Stimulated activated naive B cell treated with anti-CD40 and anti-IgM and Interleukin-4, amounts not matched to agents 10 μg/mL and 1 μg/mL and 100 μg/mL, for 72 hours (primary cell): Measurements from ENCODE around the gene RSPH1.

ENCODE experiments used
- ATAC-seq, 2 donors: fragments of 150-1000 bp; cut with Tn5 transposase; replicated peaks; 2 replicates each; pipeline ENCODE4 v1.10.0; 2021; ENCODE audit warnings: moderate library complexity in 1 of 2
- DNase-seq: peaks from one replicate; pipeline ENCODE4 v3.0.0; 2021
- H3K27ac Mint-ChIP-seq: one replicate; pipeline ENCODE4 v1.8.0; 2022; ENCODE audit warnings: mild to moderate bottlenecking, mixed read lengths
- H3K27me3 Mint-ChIP-seq, 2 donors: one replicate each; pipeline ENCODE4 v1.8.0; 2022; ENCODE audit warnings: mixed read lengths in 2 of 2
- H3K36me3 Mint-ChIP-seq, 2 donors: one replicate each; pipeline ENCODE4 v1.8.0; 2022; ENCODE audit warnings: mixed read lengths in 2 of 2, mild to moderate bottlenecking in 1 of 2
- H3K4me1 Mint-ChIP-seq, 2 donors: one replicate each; pipeline ENCODE4 v1.8.0; 2022; ENCODE audit warnings: mixed read lengths in 2 of 2, mild to moderate bottlenecking in 1 of 2
- H3K4me3 Mint-ChIP-seq, 2 donors: one replicate each; pipeline ENCODE4 v1.8.0; 2022; ENCODE audit warnings: mild to moderate bottlenecking in 2 of 2, mixed read lengths in 2 of 2, moderate library complexity in 1 of 2
- H3K9me3 Mint-ChIP-seq, 2 donors: one replicate each; pipeline ENCODE4 v1.8.0; 2022; ENCODE audit warnings: mixed read lengths in 2 of 2, mild to moderate bottlenecking in 1 of 2

RSPH1 gene

GRCh38 chr21:42495765-42496119 lies 282 bp downstream of the RSPH1 start:
- DNase-seq (no peak), ATAC-seq (no peak)
- Mint-ChIP-seq H3K27me3 (peaks cover 0 to 4% of the 10 kb centered on the region in 2 donors), H3K4me3 (peak overlapping the region; percentile 87 to 95), H3K9me3 (no peaks in the 10 kb centered on the region), H3K4me1 (peaks cover 16% of the 10 kb centered on the region in 2 donors), H3K36me3 (no peaks in the 10 kb centered on the region), H3K27ac (peak overlapping the region; percentile 94)

DNA sequence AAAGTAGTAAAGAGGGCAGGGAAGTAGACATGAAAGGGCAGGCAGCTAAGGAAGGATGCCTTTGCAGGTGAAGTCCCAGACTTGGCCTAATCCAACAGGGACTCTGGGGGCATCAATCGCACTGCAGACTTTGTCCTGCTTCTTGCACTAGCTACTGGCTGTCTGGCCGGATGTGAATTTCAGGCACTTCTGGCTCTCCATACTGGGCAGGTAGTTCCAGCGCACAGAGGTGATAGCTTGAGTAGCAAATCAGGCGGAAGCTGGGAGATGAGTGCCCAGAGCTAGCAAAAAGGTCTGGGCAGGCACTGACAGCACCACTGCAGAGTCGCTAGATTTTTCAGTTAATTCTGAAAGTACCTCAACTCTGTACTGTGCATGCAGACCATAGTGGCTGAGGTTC lies 997 bp downstream of the RSPH1 start:
- no peaks in the 10 kb centered on the region for H3K36me3 Mint-ChIP-seq
- H3K9me3 Mint-ChIP-seq: peaks cover 0 to 1% of the 10 kb centered on the region in 2 donors
- peaks cover 0 to 4% of the 10 kb centered on the region in 2 donors for H3K27me3 Mint-ChIP-seq
- H3K27ac Mint-ChIP-seq: peak overlapping the region; percentile 59
- peak overlapping the region in 1 of 2 donors; percentile 87 for H3K4me3 Mint-ChIP-seq
- ATAC-seq (no peak), DNase-seq (no peak)
- peaks cover 16% of the 10 kb centered on the region in 2 donors for H3K4me1 Mint-ChIP-seq

DNA sequence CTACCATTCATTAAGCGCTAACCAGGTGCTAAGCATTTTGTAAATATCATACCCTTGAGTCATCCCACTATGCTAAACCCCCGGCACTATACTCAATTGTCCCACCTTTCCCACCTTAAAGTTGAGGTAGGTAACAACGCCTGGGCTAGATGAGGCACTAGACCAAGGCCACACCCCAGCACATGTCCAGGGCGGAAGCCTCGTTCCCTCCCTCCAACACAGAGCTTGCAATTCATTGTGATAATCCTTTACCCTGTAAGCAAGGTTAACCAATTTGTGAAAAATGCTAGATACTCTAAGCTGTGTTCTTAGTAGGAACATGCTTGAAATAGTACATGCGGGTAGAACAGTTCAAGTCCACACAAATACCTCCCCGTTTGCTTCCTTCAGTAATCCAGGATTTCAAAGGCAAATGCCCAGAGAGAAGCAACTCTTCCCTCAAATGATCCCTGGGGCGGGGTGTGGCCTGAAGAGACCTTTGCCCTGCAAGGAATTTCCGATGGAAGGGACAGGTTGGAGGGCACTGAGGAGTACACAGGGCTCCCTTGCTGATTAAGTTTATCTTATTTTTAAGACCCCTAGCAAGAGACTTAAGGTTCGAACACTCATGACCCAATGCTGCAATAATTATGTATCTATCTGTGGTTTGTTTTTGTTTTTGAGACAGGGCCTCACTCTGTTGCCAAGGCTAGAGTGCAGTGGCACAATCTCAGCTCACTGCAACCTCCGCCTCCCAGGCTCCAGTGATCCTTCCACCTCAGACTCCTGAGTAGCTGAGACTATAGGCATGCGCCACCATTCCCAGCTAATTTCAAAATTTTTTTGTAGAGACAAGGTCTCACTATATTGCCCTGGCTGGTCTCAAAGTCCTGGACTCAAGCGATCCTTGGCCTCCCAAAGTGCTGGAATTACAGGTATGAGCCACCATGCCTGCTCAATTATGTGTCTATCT lies 2.6 kb downstream of the RSPH1 start:
- H3K9me3 Mint-ChIP-seq: peaks cover 6 to 7% of the 10 kb centered on the region in 2 donors
- no peak overlapping the region for H3K27ac Mint-ChIP-seq
- DNase-seq (no peak), ATAC-seq (no peak)
- no peak overlapping the region for H3K4me3 Mint-ChIP-seq
- H3K4me1 Mint-ChIP-seq: peaks cover 16% of the 10 kb centered on the region in 2 donors
- peaks cover 7 to 9% of the 10 kb centered on the region in 2 donors for H3K27me3 Mint-ChIP-seq
- H3K36me3 Mint-ChIP-seq: peaks cover 3 to 6% of the 10 kb centered on the region in 2 donors

GRCh38 chr21:42492201-42492600 lies 3.8 kb downstream of the RSPH1 start:
- DNase-seq: no peak
- Mint-ChIP-seq H3K9me3 (peaks cover 6 to 7% of the 10 kb centered on the region in 2 donors), H3K36me3 (peaks cover 3 to 6% of the 10 kb centered on the region in 2 donors), H3K27ac (no peak overlapping the region), H3K4me1 (peaks cover 15 to 16% of the 10 kb centered on the region in 2 donors), H3K4me3 (no peak overlapping the region), H3K27me3 (peaks cover 7 to 14% of the 10 kb centered on the region in 2 donors)
- ATAC-seq: no peak

- Mint-ChIP-seq H3K9me3 (peaks cover 6 to 7% of the 10 kb centered on the region in 2 donors), H3K36me3 (peaks cover 3 to 6% of the 10 kb centered on the region in 2 donors), H3K27me3 (peaks cover 16 to 23% of the 10 kb centered on the region in 2 donors), H3K27ac (no peak overlapping the region), H3K4me1 (peaks cover 9 to 15% of the 10 kb centered on the region in 2 donors), H3K4me3 (no peak overlapping the region)
- DNase-seq: no peak
- ATAC-seq: no peak
These were observed 4.7 kb downstream of the RSPH1 start for GRCh38 chr21:42491328-42491727.

GRCh38 chr21:42490720-42491119 lies 5.3 kb downstream of the RSPH1 start:
- H3K36me3 Mint-ChIP-seq: peaks cover 3 to 6% of the 10 kb centered on the region in 2 donors
- peaks cover 4 to 10% of the 10 kb centered on the region in 2 donors for H3K4me1 Mint-ChIP-seq
- H3K27me3 Mint-ChIP-seq: peaks cover 17 to 24% of the 10 kb centered on the region in 2 donors
- ATAC-seq (no peak), DNase-seq (no peak)
- peaks cover 6 to 7% of the 10 kb centered on the region in 2 donors for H3K9me3 Mint-ChIP-seq
- H3K4me3 Mint-ChIP-seq: no peak overlapping the region
- no peak overlapping the region for H3K27ac Mint-ChIP-seq

GRCh38 chr21:42489991-42490390 lies 6.0 kb downstream of the RSPH1 start:
- DNase-seq (no peak), ATAC-seq (no peak)
- H3K4me3 Mint-ChIP-seq: no peak overlapping the region
- no peak overlapping the region for H3K27ac Mint-ChIP-seq
- peaks cover 6 to 7% of the 10 kb centered on the region in 2 donors for H3K9me3 Mint-ChIP-seq
- H3K36me3 Mint-ChIP-seq: peaks cover 3 to 6% of the 10 kb centered on the region in 2 donors
- peaks cover 0 to 7% of the 10 kb centered on the region in 2 donors for H3K4me1 Mint-ChIP-seq
- peaks cover 17 to 27% of the 10 kb centered on the region in 2 donors for H3K27me3 Mint-ChIP-seq

DNA sequence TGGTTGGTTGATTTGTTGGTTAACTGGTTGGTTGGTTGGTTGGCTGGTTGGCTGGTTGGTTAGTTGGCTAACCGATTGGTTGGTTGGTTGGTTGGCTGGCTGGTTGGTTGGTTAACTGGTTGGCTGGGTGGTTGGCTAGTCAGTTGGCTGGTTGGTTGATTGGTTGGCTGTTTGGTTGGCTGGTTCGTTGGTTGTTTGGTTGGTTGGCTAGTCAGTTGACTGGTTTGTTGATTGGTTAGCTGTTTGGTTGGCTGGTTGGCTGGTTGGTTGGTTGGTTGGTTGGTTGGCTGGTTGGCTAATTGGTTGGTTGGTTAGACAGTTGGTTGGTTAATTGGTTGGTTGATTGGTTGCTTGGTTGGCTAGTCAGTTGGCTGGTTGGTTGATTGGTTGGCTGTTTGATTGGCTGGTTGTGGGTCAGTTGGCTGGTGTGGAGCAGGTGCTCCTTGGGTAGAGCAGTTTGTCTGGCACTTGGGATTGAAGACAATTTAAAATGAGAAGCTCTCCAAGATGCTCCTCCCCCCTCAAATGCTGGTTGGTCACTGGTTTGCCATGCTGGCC lies 6.9 kb downstream of the RSPH1 start:
- Mint-ChIP-seq H3K9me3 (peaks cover 6 to 7% of the 10 kb centered on the region in 2 donors), H3K4me1 (peaks cover under 1 to 7% of the 10 kb centered on the region in 2 donors), H3K36me3 (peaks cover 3 to 6% of the 10 kb centered on the region in 2 donors), H3K27me3 (peaks cover 17 to 27% of the 10 kb centered on the region in 2 donors), H3K27ac (peak overlapping the region; percentile 76), H3K4me3 (no peak overlapping the region)
- ATAC-seq: no peak
- no peak for DNase-seq

GRCh38 chr21:42486531-42486930 lies 9.5 kb downstream of the RSPH1 start:
- Mint-ChIP-seq H3K36me3 (peaks cover 3 to 6% of the 10 kb centered on the region in 2 donors), H3K27ac (no peak overlapping the region), H3K9me3 (peaks cover 6 to 7% of the 10 kb centered on the region in 2 donors), H3K4me1 (peaks cover 5% of the 10 kb centered on the region in 2 donors), H3K4me3 (no peak overlapping the region), H3K27me3 (peaks cover 17 to 23% of the 10 kb centered on the region in 2 donors)
- no peak for DNase-seq
- no peak for ATAC-seq

- Mint-ChIP-seq H3K4me1 (peaks cover 5% of the 10 kb centered on the region in 2 donors), H3K36me3 (peaks cover 3 to 6% of the 10 kb centered on the region in 2 donors), H3K9me3 (peaks cover 6 to 7% of the 10 kb centered on the region in 2 donors), H3K27me3 (peaks cover 17 to 23% of the 10 kb centered on the region in 2 donors), H3K4me3 (no peak overlapping the region), H3K27ac (no peak overlapping the region)
- ATAC-seq: no peak
- DNase-seq: no peak
These were observed 10.0 kb downstream of the RSPH1 start for GRCh38 chr21:42486072-42486471.

- DNase-seq (no peak), ATAC-seq (no peak)
- H3K4me3 Mint-ChIP-seq: no peak overlapping the region
- peaks cover 6% of the 10 kb centered on the region in 2 donors for H3K9me3 Mint-ChIP-seq
- H3K4me1 Mint-ChIP-seq: peaks cover 3 to 7% of the 10 kb centered on the region in 2 donors
- H3K27ac Mint-ChIP-seq: no peak overlapping the region
- H3K27me3 Mint-ChIP-seq: peaks cover 17 to 23% of the 10 kb centered on the region in 2 donors
- peaks cover 3 to 6% of the 10 kb centered on the region in 2 donors for H3K36me3 Mint-ChIP-seq
These were observed 11.1 kb downstream of the RSPH1 start for GRCh38 chr21:42484966-42485365.

GRCh38 chr21:42481169-42481568 lies 14.9 kb downstream of the RSPH1 start:
- no peak for DNase-seq
- peaks cover 13 to 20% of the 10 kb centered on the region in 2 donors for H3K4me1 Mint-ChIP-seq

DNA sequence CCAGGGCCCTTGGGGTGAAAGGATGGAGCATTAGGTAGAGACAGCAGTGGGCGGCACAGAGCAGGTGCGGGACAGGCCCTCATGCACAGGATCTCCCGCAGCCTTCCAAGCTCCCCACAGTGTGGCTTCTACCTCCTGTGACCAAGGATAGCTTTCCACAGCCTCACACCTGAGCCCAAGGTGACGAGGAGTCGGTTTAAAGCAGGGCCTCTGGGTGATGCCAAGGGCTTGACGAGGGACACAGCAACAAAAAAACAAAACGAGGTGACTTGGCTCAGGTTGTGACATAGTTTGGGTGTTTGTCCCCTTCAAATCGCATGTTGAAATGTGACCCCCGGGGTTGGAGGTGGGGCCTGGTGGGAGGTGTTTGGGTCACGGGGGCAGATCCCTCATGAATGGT lies 15.3 kb downstream of the RSPH1 start:
- H3K27me3 Mint-ChIP-seq: peaks cover 0 to 3% of the 10 kb centered on the region in 2 donors
- H3K27ac Mint-ChIP-seq: no peak overlapping the region
- H3K9me3 Mint-ChIP-seq: no peaks in the 10 kb centered on the region
- ATAC-seq (no peak), DNase-seq (no peak)
- no peaks in the 10 kb centered on the region for H3K36me3 Mint-ChIP-seq
- peaks cover 14 to 22% of the 10 kb centered on the region in 2 donors for H3K4me1 Mint-ChIP-seq
- no peak overlapping the region for H3K4me3 Mint-ChIP-seq

More at GRCh38 chr21:42481169-42481568, 14.9 kb downstream of the RSPH1 start:
- H3K27me3 Mint-ChIP-seq: peaks cover 0 to 4% of the 10 kb centered on the region in 2 donors
- H3K4me3 Mint-ChIP-seq: no peak overlapping the region
- no peaks in the 10 kb centered on the region for H3K9me3 Mint-ChIP-seq
- no peaks in the 10 kb centered on the region for H3K36me3 Mint-ChIP-seq
- no peak for ATAC-seq
- H3K27ac Mint-ChIP-seq: no peak overlapping the region

DNA sequence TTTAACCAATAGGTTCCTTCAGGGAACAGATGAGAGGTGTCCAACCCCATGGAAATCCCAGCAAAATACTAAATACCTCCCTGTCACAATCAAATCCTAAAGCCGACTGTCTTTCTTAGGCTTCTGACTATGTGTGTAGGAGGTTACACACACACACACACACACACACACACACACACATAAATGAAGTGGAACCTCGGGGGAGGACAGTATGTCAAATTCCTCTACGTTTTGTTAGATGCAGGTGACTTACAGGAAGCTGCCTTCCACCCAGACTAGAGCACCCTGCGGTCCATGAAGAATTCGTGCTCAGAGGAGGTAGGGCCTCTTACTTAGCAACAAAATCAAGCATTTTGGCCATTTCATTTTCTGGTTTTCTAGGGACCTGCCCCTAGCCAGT lies 16.4 kb downstream of the RSPH1 start:
- H3K36me3 Mint-ChIP-seq: no peaks in the 10 kb centered on the region
- no peak overlapping the region for H3K4me3 Mint-ChIP-seq
- peaks cover 18 to 31% of the 10 kb centered on the region in 2 donors for H3K4me1 Mint-ChIP-seq
- H3K9me3 Mint-ChIP-seq: no peaks in the 10 kb centered on the region
- ATAC-seq (no peak), DNase-seq (no peak)
- H3K27ac Mint-ChIP-seq: no peak overlapping the region
- H3K27me3 Mint-ChIP-seq: no peaks in the 10 kb centered on the region
